HL-60 (cell line): ENCODE measurements around the gene SIDT2.

Experiments used
- POLR2AphosphoS5 ChIP-seq: IDR thresholded peaks from 2 replicates; pipeline ENCODE4 v1.6.1; 2012; ENCODE audit warnings: low read depth
- REST ChIP-seq: IDR thresholded peaks from 2 replicates; pipeline ENCODE4 v1.6.1; 2012; ENCODE audit warnings: low read depth; ENCODE audit not compliant: insufficient replicate concordance
- TF ChIP-seq, protein P1 (sequence below): IDR thresholded peaks from one replicate; pipeline ENCODE4 v1.5.1; 2011; ENCODE audit warnings: low read length, control low read depth, inconsistent platforms; ENCODE audit not compliant: insufficient read depth

DNA sequence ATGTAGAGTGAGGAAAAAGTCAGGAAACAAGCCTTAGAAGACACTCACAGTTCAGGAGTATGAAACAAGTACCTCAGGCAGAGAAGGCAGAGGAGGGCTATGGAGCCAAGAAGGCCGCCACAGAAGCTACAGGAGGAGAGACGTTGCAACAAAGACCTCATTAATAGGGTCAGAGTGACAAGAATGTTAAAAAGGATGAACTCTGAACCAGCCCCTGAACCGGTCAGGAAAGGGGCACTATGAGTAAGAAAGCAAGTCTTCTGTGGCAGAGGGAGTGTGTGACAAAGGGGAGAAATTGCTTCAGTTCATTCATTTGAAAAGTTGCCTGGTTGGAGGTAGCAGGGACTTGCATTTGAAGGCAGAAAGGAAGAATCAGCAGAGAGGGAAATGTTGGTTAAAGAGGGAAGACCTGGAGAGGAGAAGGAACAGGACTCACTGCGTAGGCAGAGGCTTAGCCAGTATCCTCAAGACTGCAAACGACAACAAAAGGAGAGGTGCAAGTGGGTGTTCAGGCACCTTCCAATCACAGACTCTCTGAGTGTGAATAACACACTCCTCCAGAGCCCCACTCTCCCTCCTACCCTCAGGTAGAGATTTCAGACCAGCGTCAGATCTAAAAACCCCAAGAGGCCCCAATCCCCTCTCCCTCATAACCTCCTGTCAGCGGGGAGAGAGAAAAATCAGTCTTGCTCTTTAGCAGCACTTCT lies 36.0 kb downstream of the SIDT2 start:
- TF ChIP-seq, protein P1, sequence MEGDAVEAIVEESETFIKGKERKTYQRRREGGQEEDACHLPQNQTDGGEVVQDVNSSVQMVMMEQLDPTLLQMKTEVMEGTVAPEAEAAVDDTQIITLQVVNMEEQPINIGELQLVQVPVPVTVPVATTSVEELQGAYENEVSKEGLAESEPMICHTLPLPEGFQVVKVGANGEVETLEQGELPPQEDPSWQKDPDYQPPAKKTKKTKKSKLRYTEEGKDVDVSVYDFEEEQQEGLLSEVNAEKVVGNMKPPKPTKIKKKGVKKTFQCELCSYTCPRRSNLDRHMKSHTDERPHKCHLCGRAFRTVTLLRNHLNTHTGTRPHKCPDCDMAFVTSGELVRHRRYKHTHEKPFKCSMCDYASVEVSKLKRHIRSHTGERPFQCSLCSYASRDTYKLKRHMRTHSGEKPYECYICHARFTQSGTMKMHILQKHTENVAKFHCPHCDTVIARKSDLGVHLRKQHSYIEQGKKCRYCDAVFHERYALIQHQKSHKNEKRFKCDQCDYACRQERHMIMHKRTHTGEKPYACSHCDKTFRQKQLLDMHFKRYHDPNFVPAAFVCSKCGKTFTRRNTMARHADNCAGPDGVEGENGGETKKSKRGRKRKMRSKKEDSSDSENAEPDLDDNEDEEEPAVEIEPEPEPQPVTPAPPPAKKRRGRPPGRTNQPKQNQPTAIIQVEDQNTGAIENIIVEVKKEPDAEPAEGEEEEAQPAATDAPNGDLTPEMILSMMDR: no peak
- TF ChIP-seq POLR2AphosphoS5 (no peak), REST (no peak)
